ENCODE measurements around the gene KRTAP16-1.

KRTAP16-1 gene

DNA sequence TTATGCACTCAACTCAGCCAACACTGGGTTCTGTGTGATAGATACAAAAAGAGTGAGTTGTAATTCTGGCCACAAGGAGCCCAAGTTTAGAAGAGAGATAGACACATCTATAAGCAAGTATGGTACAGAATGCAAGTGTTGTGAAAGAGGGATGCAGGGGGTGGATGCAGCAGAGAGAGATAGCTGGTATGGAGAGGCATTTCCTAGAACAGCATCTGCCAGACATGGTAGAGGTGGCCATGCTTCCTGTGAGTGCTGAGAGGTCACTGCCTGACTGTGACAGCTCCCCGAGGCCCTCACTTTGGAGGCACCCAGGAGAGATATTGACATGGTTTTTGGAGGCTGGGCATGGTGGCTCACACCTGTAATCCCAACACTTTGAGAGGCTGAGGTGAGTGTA is 2.0 kb upstream of the KRTAP16-1 start:
- DNase-seq = no peak

DNA sequence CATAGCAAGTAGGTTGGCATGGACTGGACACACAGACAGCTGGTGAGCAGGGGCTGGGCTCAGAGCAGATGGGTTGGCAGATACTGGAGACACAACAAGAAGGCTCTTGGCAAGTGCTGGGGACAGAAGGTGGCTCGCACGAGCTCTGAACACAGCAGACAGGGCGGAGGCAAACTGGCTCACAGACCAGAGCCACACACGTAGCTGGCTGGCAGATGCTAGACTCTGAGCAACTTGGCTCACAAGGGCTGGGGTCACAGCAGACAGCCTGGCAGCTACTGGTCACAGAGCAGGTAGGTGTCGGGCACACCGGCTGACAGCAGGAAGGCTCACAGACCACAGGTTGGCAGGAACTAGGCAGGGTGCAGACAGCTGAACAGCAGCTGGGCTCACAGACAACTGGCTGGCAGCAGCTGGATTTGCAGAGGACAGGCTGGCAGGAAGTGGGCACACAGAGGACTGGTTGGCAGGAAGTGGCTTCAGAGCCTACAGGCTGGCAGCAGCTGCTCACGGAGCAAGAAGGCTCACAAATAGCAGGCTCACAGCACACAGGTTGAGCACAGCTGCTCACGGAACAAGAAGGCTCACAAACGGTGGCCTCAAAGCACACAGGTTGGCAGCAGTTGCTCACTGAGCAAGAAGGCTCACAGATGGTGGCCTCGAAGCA is 725 bp downstream of the KRTAP16-1 start:
- intact Hi-C loops (cut with DNase I; ENCODE audit: low total_unique reads) = no loop called here
- H3K27ac ChIP-seq = no peak overlapping the region
- H3K4me1 ChIP-seq = peaks cover 0 to 8% (median 0%) of the 10 kb centered on the region in 4 donors
- no peak overlapping the region for H3K4me3 ChIP-seq
- TF ChIP-seq, protein P1, sequence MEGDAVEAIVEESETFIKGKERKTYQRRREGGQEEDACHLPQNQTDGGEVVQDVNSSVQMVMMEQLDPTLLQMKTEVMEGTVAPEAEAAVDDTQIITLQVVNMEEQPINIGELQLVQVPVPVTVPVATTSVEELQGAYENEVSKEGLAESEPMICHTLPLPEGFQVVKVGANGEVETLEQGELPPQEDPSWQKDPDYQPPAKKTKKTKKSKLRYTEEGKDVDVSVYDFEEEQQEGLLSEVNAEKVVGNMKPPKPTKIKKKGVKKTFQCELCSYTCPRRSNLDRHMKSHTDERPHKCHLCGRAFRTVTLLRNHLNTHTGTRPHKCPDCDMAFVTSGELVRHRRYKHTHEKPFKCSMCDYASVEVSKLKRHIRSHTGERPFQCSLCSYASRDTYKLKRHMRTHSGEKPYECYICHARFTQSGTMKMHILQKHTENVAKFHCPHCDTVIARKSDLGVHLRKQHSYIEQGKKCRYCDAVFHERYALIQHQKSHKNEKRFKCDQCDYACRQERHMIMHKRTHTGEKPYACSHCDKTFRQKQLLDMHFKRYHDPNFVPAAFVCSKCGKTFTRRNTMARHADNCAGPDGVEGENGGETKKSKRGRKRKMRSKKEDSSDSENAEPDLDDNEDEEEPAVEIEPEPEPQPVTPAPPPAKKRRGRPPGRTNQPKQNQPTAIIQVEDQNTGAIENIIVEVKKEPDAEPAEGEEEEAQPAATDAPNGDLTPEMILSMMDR (IDR thresholded peaks at IDR 0.05) = no peak
- DNase-seq = no peak
- H3K36me3 ChIP-seq = no peaks in the 10 kb centered on the region
- H3K9me3 ChIP-seq = no peaks in the 10 kb centered on the region
- peaks cover 0 to 16% of the 10 kb centered on the region in 2 donors for H3K27me3 ChIP-seq

More for the DNA sequence above, 2.0 kb upstream of the KRTAP16-1 start:
- H3K27ac ChIP-seq = no peak overlapping the region
- intact Hi-C loops (cut with DNase I; ENCODE audit: low total_unique reads) = no loop called here
- no peaks in the 10 kb centered on the region for H3K36me3 ChIP-seq
- peaks cover 0 to 29% of the 10 kb centered on the region in 2 donors for H3K27me3 ChIP-seq
- H3K9me3 ChIP-seq = no peaks in the 10 kb centered on the region
- TF ChIP-seq, protein P1 (IDR thresholded peaks at IDR 0.05) = no peak
- no peak overlapping the region for H3K4me3 ChIP-seq
- peaks cover 0 to 8% (median 0%) of the 10 kb centered on the region in 4 donors for H3K4me1 ChIP-seq

DNA sequence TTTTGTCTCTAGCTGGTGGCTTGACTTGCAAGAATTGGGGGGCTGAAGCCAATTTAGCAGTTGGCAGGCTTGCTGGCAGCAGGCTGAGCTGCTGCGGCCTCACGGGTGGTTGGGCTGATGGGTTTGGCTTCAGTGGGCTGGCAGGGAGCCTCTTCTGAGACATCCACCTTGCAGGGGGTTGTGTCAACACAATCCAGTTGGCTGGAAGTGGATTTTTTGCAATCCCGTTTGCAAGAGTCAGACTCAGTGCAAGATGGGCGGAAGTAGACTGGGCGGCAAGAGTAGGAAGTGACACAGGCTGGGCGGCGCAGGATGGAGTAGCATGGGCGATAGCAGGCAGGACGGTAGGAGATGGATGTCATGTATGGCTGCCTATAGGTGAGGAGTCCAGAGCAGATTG is 1.5 kb downstream of the KRTAP16-1 start:
- no peak overlapping the region for H3K4me3 ChIP-seq

DNA sequence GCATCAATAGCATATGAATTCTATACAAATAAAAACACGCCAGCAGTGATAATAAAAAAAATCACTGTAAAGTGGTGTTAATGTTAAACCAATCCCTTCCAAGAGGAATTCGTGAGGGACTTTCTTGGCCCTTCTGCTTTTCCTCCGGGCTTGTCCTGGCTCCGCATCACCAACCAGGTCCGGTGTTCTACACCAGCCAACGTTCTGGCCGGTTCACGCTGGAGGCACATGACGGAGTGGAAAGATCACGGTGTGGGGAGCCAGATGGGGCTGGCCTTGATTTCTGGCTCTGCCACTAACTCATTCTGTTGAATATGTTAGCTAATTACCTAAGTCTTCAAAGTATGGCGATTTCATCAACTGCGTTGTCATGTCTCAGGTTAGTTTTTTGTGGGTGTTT is 5.0 kb downstream of the KRTAP16-1 start:
- H3K9me3 ChIP-seq = no peaks in the 10 kb centered on the region
- H3K4me3 ChIP-seq = no peak overlapping the region
- H3K27ac ChIP-seq = no peak overlapping the region
- peaks cover 0 to 12% (median 0%) of the 10 kb centered on the region in 4 donors for H3K4me1 ChIP-seq
- DNase-seq = no peak
- no peaks in the 10 kb centered on the region for H3K36me3 ChIP-seq
- intact Hi-C loops (cut with DNase I; ENCODE audit: low total_unique reads) = no loop called here
- H3K27me3 ChIP-seq = peaks cover 0 to 14% of the 10 kb centered on the region in 2 donors
- TF ChIP-seq, protein P1 (IDR thresholded peaks at IDR 0.05) = no peak

More for the DNA sequence above, 1.5 kb downstream of the KRTAP16-1 start:
- H3K36me3 ChIP-seq = no peaks in the 10 kb centered on the region
- TF ChIP-seq, protein P1 (IDR thresholded peaks at IDR 0.05) = no peak
- no peaks in the 10 kb centered on the region for H3K9me3 ChIP-seq
- peaks cover 0 to 16% of the 10 kb centered on the region in 2 donors for H3K27me3 ChIP-seq
- no peak overlapping the region for H3K27ac ChIP-seq
- H3K4me1 ChIP-seq = peaks cover 0 to 9% (median 0%) of the 10 kb centered on the region in 4 donors
- intact Hi-C loops (cut with DNase I; ENCODE audit: low total_unique reads) = no loop called here
- DNase-seq = no peak

DNA sequence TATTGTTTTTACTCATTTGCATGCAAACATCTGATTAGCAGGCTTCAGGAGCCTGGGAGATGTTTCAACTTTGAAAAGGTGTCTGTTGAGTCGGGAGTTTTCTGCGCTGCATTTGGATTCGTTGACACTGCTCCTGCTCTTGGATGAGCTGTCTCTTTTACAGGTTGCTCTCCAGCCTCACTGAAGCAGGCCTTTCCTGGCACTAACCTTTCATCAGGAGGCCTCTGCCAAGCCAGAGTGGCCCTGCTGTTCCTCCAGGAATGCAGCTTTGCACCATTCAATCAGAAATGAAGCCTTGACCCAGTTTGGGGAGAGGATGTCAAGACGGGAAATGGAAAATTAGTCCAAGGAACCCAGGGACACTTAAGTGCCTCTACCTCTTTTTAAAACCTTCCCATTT is 6.1 kb downstream of the KRTAP16-1 start:
- TF ChIP-seq, protein P1 (IDR thresholded peaks at IDR 0.05) = no peak
- Histone ChIP-seq H3K27ac (no peak overlapping the region), H3K27me3 (peaks cover 0 to 7% of the 10 kb centered on the region in 2 donors), H3K4me3 (no peak overlapping the region), H3K9me3 (no peaks in the 10 kb centered on the region), H3K4me1 (peaks cover 0 to 6% (median 0%) of the 10 kb centered on the region in 4 donors), H3K36me3 (no peaks in the 10 kb centered on the region)
- intact Hi-C loops (cut with DNase I; ENCODE audit: low total_unique reads) = no loop called here
- DNase-seq = no peak

Data from tibial artery (tissue), 4 donors.